Measurements from ENCODE around the gene TBC1D21. TPM values are rescaled to one million over a fixed set of nuclear protein-coding genes. Genes with fewer than 3 reads are reported as not detected.

The TBC1D21 gene, protein sequence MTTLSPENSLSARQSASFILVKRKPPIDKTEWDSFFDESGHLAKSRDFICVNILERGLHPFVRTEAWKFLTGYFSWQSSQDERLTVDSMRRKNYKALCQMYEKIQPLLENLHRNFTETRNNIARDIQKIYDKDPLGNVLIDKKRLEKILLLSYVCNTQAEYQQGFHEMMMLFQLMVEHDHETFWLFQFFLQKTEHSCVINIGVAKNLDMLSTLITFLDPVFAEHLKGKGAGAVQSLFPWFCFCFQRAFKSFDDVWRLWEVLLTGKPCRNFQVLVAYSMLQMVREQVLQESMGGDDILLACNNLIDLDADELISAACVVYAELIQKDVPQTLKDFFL
- total RNA-seq = not detected

GRCh38 chr15:73873456-73873855 lies at the start of gene TBC1D21:
Gene TBC1D21 (plus strand): TSS chr15:73873564. CDS start chr15:73873710, 146 bp downstream.
- no peak for DNase-seq

DNA sequence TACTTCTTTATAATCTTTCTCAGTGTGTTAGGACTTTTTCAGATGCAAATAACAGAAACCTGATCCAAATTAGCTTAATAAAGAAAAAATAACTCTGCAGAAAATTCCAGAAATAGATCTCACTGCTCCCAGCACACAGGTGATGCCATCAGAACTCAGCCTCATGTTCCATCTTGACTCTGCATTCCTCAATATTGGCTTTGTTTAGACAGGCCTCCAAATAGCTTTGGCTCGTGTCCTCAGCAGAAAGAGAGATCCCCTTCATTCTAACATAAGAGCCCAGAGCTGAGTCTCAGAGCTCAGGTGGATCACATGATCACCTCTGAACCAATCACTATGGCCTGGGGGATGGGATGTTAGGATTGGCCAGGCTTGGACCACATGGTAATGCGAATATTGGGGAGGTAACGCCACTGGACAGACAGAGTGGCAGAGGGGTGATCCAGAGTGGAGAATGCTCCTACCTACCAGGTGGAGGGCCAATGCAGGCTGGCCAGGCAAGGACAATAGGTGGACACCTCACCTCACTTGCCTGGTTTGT lies 46.6 kb upstream of the TBC1D21 start:
- no peak for DNase-seq

DNA sequence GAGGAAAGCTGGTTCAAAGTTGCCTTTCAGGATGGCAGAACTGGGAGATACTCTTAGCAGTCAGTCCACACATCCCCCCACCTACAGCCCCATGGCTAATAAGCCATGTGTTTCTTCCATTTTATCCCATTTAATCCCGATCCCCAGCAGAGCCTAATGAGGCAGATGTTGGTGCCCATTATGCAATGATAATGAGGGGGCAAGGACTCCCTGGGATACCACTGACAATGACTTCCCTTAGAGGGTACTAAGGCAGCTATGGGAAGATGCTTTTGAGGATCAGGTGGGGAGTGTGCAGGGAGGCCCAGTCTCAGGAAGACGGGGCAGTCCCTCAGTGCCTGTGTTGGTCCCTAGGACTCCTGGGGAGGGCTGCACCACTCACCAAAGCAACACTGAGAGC lies 43.8 kb upstream of the TBC1D21 start:
- no peak for DNase-seq

- DNase-seq = no peak
These were observed 40.7 kb upstream of the TBC1D21 start for GRCh38 chr15:73832657-73833056.

DNA sequence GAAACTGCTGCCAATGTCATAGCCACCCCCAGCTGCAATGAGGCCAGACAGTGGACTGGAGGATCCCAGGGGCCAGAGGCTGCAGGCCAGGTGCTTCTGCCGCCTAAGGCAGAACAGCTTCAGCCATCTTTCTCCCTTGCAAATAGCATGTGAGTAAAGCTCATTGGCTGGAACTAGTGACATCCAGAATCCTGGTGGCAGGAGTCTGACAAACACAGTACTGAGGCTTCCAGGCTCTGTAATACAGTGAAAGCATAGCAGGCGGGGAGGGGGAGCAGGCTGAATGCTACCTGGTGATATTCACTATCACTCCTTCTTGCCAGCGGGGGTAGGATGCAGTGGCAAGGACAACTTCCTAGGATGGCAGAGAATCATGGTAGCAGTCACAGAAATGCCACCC lies 36.5 kb upstream of the TBC1D21 start:
- DNase-seq = no peak

DNA sequence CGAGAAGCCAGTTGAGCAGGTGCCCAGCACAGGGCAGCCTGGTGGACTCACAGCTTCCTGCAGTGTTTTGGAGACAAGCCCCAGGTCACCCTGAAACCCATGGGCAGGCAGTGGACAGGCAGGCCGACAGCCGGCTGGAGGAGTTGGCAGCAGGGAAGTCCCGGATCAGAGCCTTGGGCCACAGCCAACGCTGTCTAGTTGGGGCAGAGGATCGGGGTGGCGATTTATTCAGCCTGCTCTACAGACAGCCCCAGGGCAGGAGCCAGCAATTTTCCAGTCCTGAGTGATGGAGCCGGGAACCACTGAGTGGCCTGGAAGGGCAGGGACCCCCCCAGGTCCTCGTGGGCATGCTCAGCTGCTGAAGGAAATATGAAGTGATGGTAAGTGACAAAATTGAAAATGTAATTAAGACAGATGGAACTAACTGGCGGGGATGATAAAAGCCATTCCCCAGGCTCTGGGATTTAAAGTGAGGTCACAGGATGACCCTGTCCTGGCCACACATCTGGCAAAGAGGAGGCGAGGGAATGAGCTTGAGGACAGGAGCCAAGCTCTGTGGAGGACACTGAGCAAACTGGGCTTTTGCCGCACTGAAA lies 34.4 kb upstream of the TBC1D21 start:
- no peak for DNase-seq

DNA sequence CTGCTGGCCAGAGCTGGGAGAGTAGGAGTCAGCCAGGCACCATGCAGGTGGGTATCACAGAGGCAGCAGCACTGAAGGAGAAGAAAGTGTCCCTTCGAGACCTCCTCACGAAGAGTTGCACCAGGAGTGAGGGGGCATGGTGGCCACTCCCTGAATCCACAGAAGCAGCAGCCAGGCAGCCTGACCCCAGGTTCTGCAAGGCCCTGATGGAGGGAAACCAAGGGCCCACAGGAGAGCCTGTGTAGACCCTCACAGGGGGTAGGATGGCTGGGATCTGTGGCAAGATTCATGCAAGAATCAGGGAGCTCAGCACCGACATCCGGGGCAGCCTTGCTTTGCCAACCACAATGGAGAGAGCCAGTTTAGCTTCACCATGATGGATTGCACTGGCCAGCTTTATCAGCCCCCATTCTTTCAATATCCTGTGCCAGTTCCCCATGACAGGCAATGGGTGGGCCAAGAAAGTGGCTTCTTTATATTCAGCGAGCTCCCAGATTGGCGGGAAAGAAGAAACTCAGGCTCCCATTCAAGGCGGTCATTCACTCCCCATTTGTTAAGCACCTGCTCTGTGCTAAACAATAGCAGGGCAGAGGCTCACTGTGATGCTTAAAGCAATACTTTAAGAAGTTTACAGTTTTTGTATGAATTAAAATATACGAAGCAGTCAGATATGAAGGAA lies 33.5 kb upstream of the TBC1D21 start:
- DNase-seq = no peak

- DNase-seq = no peak
These were observed 32.6 kb upstream of the TBC1D21 start for GRCh38 chr15:73840771-73841170.

DNA sequence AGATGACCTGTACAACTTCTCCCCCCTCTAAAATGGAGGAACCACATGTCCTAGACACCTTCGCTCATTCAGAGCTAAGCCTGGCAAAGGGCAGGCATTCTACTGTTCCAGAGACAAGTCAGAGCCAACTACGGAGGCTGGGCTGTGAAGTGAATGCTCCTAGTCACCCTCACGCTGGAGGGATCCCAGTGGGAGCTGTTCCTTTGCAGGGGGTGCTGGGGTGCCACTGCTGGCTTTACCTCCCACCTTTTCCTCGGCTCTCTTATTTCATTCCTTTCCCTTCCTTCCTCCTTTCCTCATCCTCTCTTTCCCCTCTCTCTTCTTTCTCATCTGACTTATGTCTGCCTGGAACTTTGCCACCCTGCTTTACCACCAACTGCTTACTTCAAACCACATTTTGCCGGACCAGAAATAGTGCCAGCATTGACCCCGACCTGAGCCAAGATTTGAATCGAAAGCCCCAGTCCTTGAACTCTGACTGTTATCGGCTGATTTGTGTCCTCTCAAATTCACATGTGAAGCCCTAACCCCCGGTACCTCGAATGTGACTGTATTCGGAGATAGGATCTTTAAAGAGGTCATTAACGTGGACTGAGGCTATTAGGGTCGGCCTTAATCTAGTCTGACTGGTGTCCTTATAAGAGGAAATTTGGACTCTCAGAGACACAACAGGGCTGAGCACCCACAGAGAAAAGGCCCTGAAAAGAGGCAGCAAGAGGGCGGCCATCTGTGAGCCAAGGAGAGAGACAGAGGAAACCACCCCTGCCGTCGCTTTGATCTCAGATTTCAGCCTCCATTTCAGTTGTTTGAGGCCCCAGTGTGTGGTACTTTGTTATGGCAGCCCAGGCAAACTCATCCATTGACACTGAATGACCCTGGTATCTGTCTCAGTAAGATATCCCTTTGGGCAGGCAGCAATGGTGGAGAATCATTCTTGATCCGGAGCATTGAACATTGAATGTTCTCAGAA lies 31.3 kb upstream of the TBC1D21 start:
- no peak for DNase-seq

- no peak for DNase-seq
These were observed 29.6 kb upstream of the TBC1D21 start for GRCh38 chr15:73843787-73844186.

GRCh38 chr15:73844356-73844755 lies 29.0 kb upstream of the TBC1D21 start:
- DNase-seq = no peak

GRCh38 chr15:73845507-73845906 lies 27.9 kb upstream of the TBC1D21 start:
- no peak for DNase-seq

GRCh38 chr15:73845907-73846306 lies 27.5 kb upstream of the TBC1D21 start:
- no peak for DNase-seq

GRCh38 chr15:73849641-73850040 lies 23.7 kb upstream of the TBC1D21 start:
- no peak for DNase-seq

DNA sequence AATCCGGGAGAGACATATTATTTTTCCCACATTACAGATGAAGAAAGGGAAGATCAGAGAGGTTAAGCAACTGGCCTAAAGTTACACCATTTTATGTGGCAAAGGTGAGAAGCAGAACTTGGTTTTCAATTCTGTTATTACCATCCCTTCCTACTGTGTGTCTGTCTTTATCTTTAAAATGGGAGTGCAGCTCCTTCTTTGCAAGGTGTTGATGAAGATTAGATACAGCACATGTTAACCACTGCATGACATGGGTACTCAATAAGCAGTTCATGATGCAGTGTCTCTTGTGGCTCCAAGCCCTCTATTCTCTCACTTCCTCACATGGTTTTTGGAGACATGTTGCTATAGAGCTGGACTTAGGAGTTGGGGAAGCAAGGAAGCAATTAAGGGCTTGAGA lies 23.1 kb upstream of the TBC1D21 start:
- DNase-seq = no peak

GRCh38 chr15:73851689-73852088 lies 21.7 kb upstream of the TBC1D21 start:
- peak; percentile 6 for DNase-seq

- no peak for DNase-seq
These were observed 20.9 kb upstream of the TBC1D21 start for GRCh38 chr15:73852507-73852906.

DNA sequence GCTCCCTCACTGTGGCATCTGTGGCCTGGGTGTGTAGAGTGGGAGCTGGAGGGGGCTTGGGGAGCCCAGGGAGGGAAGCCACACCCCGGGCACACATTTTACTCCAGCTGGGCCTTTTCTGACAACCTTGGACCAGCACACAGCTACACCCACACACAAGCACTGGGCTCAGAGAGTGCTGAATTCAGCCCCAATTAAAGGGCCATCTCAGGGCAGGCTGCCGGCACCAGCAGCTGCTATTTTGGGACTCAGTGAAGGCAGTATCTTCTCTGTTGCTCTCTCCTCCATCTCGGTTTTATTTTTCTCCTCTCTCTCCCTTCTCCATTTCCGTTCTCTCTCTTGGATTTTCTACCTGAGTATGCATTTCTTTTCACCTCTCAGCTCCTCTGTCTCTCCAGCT lies 19.1 kb upstream of the TBC1D21 start:
- no peak for DNase-seq

DNA sequence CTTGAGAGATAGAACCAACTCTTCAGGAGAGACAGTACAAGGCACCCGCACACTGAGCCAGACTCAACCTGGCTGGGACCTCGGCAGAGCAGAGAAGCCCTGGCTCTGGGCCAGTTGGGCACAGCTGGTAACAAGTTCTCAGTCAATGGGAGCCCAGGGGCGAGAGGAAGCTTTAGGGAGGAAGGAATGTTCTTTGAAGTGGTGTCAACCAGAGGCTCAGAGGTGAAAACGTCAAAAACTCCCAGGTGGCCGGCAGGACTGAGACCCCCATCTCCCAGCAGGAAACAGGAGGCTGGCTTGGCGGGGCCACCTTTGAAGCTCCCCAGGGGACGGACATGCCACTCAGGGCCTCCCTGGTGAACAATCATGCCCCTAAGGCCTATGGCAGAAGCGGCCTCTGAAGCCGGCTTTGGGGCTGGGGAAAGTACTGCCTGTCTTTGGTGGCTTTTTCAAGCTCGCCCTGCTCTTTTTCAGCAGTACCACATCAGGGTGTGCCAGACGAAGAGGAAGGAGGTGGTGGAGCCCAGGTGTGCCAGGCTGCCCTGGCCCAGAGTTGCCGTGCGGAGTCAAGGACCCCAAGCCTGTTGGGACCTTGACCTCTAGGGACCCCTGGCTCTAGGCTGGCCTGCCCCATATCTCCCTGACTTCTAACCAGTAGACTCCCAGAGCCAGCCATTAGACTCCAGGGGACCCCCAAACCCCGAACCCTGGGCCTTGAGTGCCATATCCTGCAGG lies 16.7 kb upstream of the TBC1D21 start:
- no peak for DNase-seq

GRCh38 chr15:73857193-73857920 lies 16.0 kb upstream of the TBC1D21 start:
- DNase-seq = no peak

DNA sequence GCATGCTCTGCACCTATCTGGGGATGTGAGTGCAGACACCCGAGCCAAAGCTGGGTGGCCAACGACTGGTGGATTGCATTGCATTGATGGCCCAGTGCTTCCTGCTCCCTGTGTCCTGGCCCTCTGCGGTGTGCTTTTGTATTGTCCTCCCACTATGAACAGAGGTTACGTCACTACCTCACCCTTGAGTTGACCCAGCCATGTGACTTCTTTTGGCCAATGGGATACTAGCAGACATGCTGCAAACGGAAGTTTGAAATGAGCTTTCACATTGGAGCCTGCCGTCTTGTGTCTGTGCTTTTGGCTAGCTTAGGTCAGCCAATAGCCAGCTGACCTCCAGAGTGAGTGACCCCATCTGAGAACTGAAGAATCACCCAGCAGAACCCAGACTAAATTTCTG lies 15.3 kb upstream of the TBC1D21 start:
- DNase-seq = no peak
